HCT116 (cell line): ENCODE data around the gene SP100.

Experiments used
- CTCF ChIP-seq, 3 experiments: fragments of 200-600 bp in 1 of 3; sonication (generic) in 1 of 3; IDR thresholded peaks in 2 of 3; conservative IDR thresholded peaks in 1 of 3; 2 replicates each; pipeline ENCODE4 v1.5.1; 2012 to 2017; ENCODE audit warnings: low read depth in 2 of 3, low read length in 2 of 3, antibody characterized with exemption in 1 of 3, borderline replicate concordance in 1 of 3, control low read depth in 1 of 3, mild to moderate bottlenecking in 1 of 3, mixed read lengths in 1 of 3, mixed run types in 1 of 3, moderate library complexity in 1 of 3; ENCODE audit not compliant: insufficient read depth in 1 of 3
- EZH2 ChIP-seq: fragments of 200-600 bp; sonication (generic); IDR thresholded peaks from 2 replicates; pipeline ENCODE4 v1.6.1; 2017; ENCODE audit warnings: antibody characterized with exemption, mixed run types

- TF ChIP-seq CTCF (IDR thresholded peaks at IDR 0.05 in 2 of 3, conservative IDR thresholded peaks at IDR 0.05 in 1 of 3; ENCODE audit: borderline replicate concordance in 1 of 3, insufficient read depth in 1 of 3, low read depth in 2 of 3, low read length in 2 of 3) (no peak), EZH2 (no peak)
Measured at GRCh38 chr2:230542751-230543150, 126.8 kb downstream of the SP100 start.
